Body of pancreas (tissue), 4 donors: ENCODE data around the gene TBC1D17. TPM values are rescaled to one million over a fixed set of nuclear protein-coding genes. Genes with fewer than 3 reads are reported as not detected.
A peak's percentile ranks its signal among the peaks of the same experiment; 100 is the strongest.

Experiments
- ATAC-seq: fragments of 150-250 bp; one replicate; pipeline ENCODE4 v1.9.1; 2016
- DNase-seq, 4 donors: peaks; one replicate each; pipeline ENCODE4 v3.0.0-alpha.2; 2019
- H3K27ac ChIP-seq, 4 donors: fragments of 200-600 bp; sonication (generic); 1 replicate in 3 of 4; 2 replicates in 1 of 4; pipeline versions ENCODE4 v1.5.1 to v1.6.1; 2016 to 2019; ENCODE audit warnings: mild to moderate bottlenecking in 1 of 4, mixed read lengths in 1 of 4, moderate library complexity in 1 of 4
- H3K27me3 ChIP-seq, 2 donors: fragments of 200-600 bp; sonication (generic); one replicate each; pipeline ENCODE4 v1.6.0; 2016; ENCODE audit warnings: mild to moderate bottlenecking in 1 of 2
- H3K36me3 ChIP-seq, 2 donors: fragments of 200-600 bp; sonication (generic); replicated peaks in 1 of 2; 2 replicates each; pipeline ENCODE4 v1.5.1; 2016; ENCODE audit warnings: low read depth in 2 of 2; ENCODE audit not compliant: insufficient read depth in 1 of 2
- H3K4me1 ChIP-seq: fragments of 200-600 bp; sonication (generic); one replicate; pipeline ENCODE4 v1.6.0; 2016
- H3K4me3 ChIP-seq, 2 donors: fragments of 200-600 bp; sonication (generic); 1 replicate in 1 of 2; 2 replicates in 1 of 2; pipeline ENCODE4 v1.5.1; 2016 to 2019
- H3K9me3 ChIP-seq, 3 donors: fragments of 200-600 bp; sonication (generic); 1 replicate in 2 of 3; 2 replicates in 1 of 3; pipeline ENCODE4 v1.5.1; 2016
- CTCF ChIP-seq, 7 experiments: fragments of 450-650 bp in 4 of 7; fragments of 200-600 bp in 3 of 7; sonication (generic) in 3 of 7; IDR thresholded peaks; one replicate each; pipeline ENCODE4 v1.5.1; 2016 to 2019; ENCODE audit warnings: antibody characterized with exemption in 7 of 7
- POLR2A ChIP-seq, 3 donors: fragments of 450-650 bp; IDR thresholded peaks; one replicate each; pipeline ENCODE4 v1.6.1; 2016; ENCODE audit warnings: antibody characterized with exemption in 3 of 3, mild to moderate bottlenecking in 2 of 3
- WGBS, 2 donors: methylation state at CpG; one replicate each; pipeline ENCODE4 v1.1.5; 2017; 5-methylcytosine and 5-hydroxymethylcytosine counted together
- intact Hi-C: fragments of 100-400 bp; cut with DNase I; formaldehyde crosslinking; loops from one replicate; pipeline ENCODE4 v1.15.1; 2023
- total RNA-seq, 2 donors: library from RNA; depleted of rRNA; stranded (reverse); fragments of >200 nt; gene quantifications; one replicate each; pipeline ENCODE4 v1.1.0, GENCODE V29; 2016

The TBC1D17 gene
- total RNA-seq, 2 donors from 2014 or later: 25.9 to 37.6 TPM

GRCh38 chr19:49850221-49850486 is 27.3 kb upstream of the TBC1D17 start:
- Histone ChIP-seq H3K36me3 (no peaks in the 10 kb centered on the region), H3K4me3 (peak overlapping the region in 1 of 2 donors; percentile 44), H3K27ac (peak overlapping the region; percentile 93 to 99 (median 99)), H3K4me1 (peaks cover 36% of the 10 kb centered on the region), H3K27me3 (no peaks in the 10 kb centered on the region), H3K9me3 (no peaks in the 10 kb centered on the region)
- no peak for TF ChIP-seq POLR2A (IDR thresholded peaks at IDR 0.05)
- no peak for TF ChIP-seq CTCF (IDR thresholded peaks at IDR 0.05)
- intact Hi-C loops: no loop called here
- 39 to 51% methylated on average over 12 of the region's 12 CpGs for WGBS, 2 donors
- ATAC-seq: no peak
- no peak for DNase-seq

- Histone ChIP-seq H3K36me3 (no peaks in the 10 kb centered on the region), H3K4me1 (peaks cover 36% of the 10 kb centered on the region), H3K4me3 (peak within 1 kb of the TSS; percentile 44 to 75), H3K27ac (peak within 1 kb of the TSS; percentile 93 to 99 (median 99)), H3K27me3 (no peaks in the 10 kb centered on the region), H3K9me3 (no peaks in the 10 kb centered on the region)
- TF ChIP-seq CTCF (IDR thresholded peaks at IDR 0.05) (peak in 1 of 7 experiments; percentile 15), POLR2A (IDR thresholded peaks at IDR 0.05) (peak; percentile 80 to 89 (median 83))
- peak; percentile 94 for ATAC-seq
- peak; percentile 93 to 94 (median 94) for DNase-seq
- intact Hi-C loops: no loop called here
- WGBS, 2 donors: 0% methylated on average over 6 to 67 of the region's 98 CpGs
Measured at GRCh38 chr19:49850487-49851342, 26.8 kb upstream of the TBC1D17 start, which contains the start of gene PTOV1. Gene PTOV1 (plus strand): TSS chr19:49851159.

GRCh38 chr19:49851456-49852259 is 25.8 kb upstream of the TBC1D17 start:
- H3K27me3 ChIP-seq: no peaks in the 10 kb centered on the region
- peak overlapping the region; percentile 93 to 99 (median 99) for H3K27ac ChIP-seq
- intact Hi-C loops: no loop called here
- no peaks in the 10 kb centered on the region for H3K9me3 ChIP-seq
- TF ChIP-seq CTCF (IDR thresholded peaks at IDR 0.05): no peak
- TF ChIP-seq POLR2A (IDR thresholded peaks at IDR 0.05): no peak
- WGBS, 2 donors: 1% methylated on average over 30 to 59 of the region's 78 CpGs
- peaks cover 0 to 2% of the 10 kb centered on the region in 2 donors for H3K36me3 ChIP-seq
- H3K4me3 ChIP-seq: peak overlapping the region; percentile 44 to 75
- peaks cover 36% of the 10 kb centered on the region for H3K4me1 ChIP-seq
- peak in 3 of 4 donors; percentile 47 to 59 (median 47) for DNase-seq
- peak; percentile 18 for ATAC-seq

- DNase-seq: peak in 1 of 4 donors; percentile 7
- peaks cover 36% of the 10 kb centered on the region for H3K4me1 ChIP-seq
Measured at GRCh38 chr19:49852631-49853126, 24.8 kb upstream of the TBC1D17 start.

More at GRCh38 chr19:49852631-49853126, 24.8 kb upstream of the TBC1D17 start:
- 46 to 47% methylated on average over 14 of the region's 14 CpGs for WGBS, 2 donors
- no peaks in the 10 kb centered on the region for H3K27me3 ChIP-seq
- H3K27ac ChIP-seq: peak overlapping the region in 2 of 4 donors; percentile 28 to 99
- no peak for ATAC-seq
- no peaks in the 10 kb centered on the region for H3K9me3 ChIP-seq
- TF ChIP-seq CTCF (IDR thresholded peaks at IDR 0.05): no peak
- no peak for TF ChIP-seq POLR2A (IDR thresholded peaks at IDR 0.05)
- H3K4me3 ChIP-seq: no peak overlapping the region
- intact Hi-C loops: no loop called here
- peaks cover 0 to 2% of the 10 kb centered on the region in 2 donors for H3K36me3 ChIP-seq
